HepG2 (cell line): Measurements from ENCODE around the gene CARHSP1. TPM values are rescaled to one million over a fixed set of nuclear protein-coding genes. Genes with fewer than 3 reads are reported as not detected.

ENCODE experiments used
- ATAC-seq: fragments of 200-7000 bp; cut with Tn5 transposase; 3 replicates; pipeline ENCODE4 v1.9.1; 2020; ENCODE audit warnings: mild to moderate bottlenecking, moderate library complexity
- BruUV-seq: library from RNA; stranded (reverse); fragments of 400-500 nt; replicated peaks from 2 replicates; lab custom pipeline; 2021; lab: Mats Ljungman, UMichigan
- CTCF ChIA-PET: fragments of 300-600 bp; formaldehyde crosslinking; extraction: SDS; loops from one replicate; lab custom pipeline; 2021; ENCODE audit warnings: low total read pairs, inconsistent platforms, low intra/inter-chr PET ratio; lab: Yijun Ruan, JAX
- POLR2A ChIA-PET: fragments of 350-600 bp; sonication (Branson Sonifier 250); formaldehyde crosslinking; loops from one replicate; lab custom pipeline; 2020; ENCODE audit warnings: antibody characterized with exemption, inconsistent platforms; lab: Yijun Ruan, JAX
- DNase-seq: peaks from one replicate; pipeline ENCODE4 v3.0.0-alpha.2; 2015; ENCODE audit warnings: low spot score
- FAIRE-seq: peaks from 3 replicates; lab custom pipeline; 2011; peaks lifted over from hg19 to GRCh38; lab: Jason Lieb, UNC
- H2AFZ ChIP-seq: one replicate; pipeline ENCODE4 v1.6.1; 2011; ENCODE audit warnings: low read length, inconsistent platforms
- H3K27ac ChIP-seq: fragments of 300-600 bp; 3 replicates; pipeline ENCODE4 v1.8.0; 2011; ENCODE audit warnings: mixed run types, mild to moderate bottlenecking, mixed read lengths, low read length, inconsistent platforms; ENCODE audit not compliant: insufficient read depth; ENCODE audit errors: extremely low read length
- H3K27me3 ChIP-seq, 2 experiments: fragments of 200-600 bp in 1 of 2; 2 replicates in 1 of 2; 3 replicates in 1 of 2; pipeline versions ENCODE4 v1.6.0 to v1.8.0; 2011; ENCODE audit warnings: low read length in 2 of 2, mild to moderate bottlenecking in 2 of 2, moderate library complexity in 2 of 2, inconsistent platforms in 1 of 2; ENCODE audit not compliant: insufficient read depth in 2 of 2, control insufficient read depth in 1 of 2
- H3K36me3 ChIP-seq, 2 experiments: fragments of 200-600 bp in 1 of 2; replicated peaks in 1 of 2; 2 replicates in 1 of 2; 3 replicates in 1 of 2; pipeline versions ENCODE4 v1.5.1 to v1.8.0; 2011; ENCODE audit warnings: low read length in 2 of 2, inconsistent platforms in 1 of 2; ENCODE audit not compliant: insufficient read depth in 2 of 2, control insufficient read depth in 1 of 2
- H3K4me1 ChIP-seq: 2 replicates; pipeline ENCODE4 v1.5.1; 2012; ENCODE audit warnings: low read length, inconsistent platforms; ENCODE audit not compliant: insufficient read depth
- H3K4me2 ChIP-seq: 2 replicates; pipeline ENCODE4 v1.6.0; 2011; ENCODE audit warnings: low read depth, low read length, inconsistent platforms
- H3K4me3 ChIP-seq, 3 experiments: fragments of 200-600 bp in 1 of 3; sonication (generic), shearing (Covaris generic) in 1 of 3; replicated peaks in 1 of 3; 2 replicates each; pipeline ENCODE4 v1.5.1; 2011 to 2016; ENCODE audit warnings: low read length in 3 of 3, inconsistent platforms in 2 of 3, low read depth in 2 of 3, mild to moderate bottlenecking in 2 of 3, control low read depth in 1 of 3, mixed read lengths in 1 of 3; ENCODE audit not compliant: insufficient read depth in 1 of 3
- H3K79me2 ChIP-seq: one replicate; pipeline ENCODE4 v1.6.1; 2011; ENCODE audit warnings: low read length, inconsistent platforms; ENCODE audit not compliant: insufficient read depth
- H3K9ac ChIP-seq: 2 replicates; pipeline ENCODE4 v1.6.0; 2011; ENCODE audit warnings: mild to moderate bottlenecking, low read depth, low read length, inconsistent platforms; ENCODE audit not compliant: insufficient read depth
- H3K9me3 ChIP-seq: 2 replicates; pipeline ENCODE4 v1.5.1; 2012; ENCODE audit warnings: mild to moderate bottlenecking, low read length
- H4K20me1 ChIP-seq: 2 replicates; pipeline ENCODE4 v1.6.0; 2011; ENCODE audit warnings: inconsistent platforms, mild to moderate bottlenecking, low read length, moderate library complexity; ENCODE audit not compliant: insufficient read depth
- CEBPB ChIP-seq: IDR thresholded peaks from 2 replicates; pipeline ENCODE4 v1.6.1; 2011; ENCODE audit warnings: low read depth, low read length, improper control_type of control experiment, borderline replicate concordance
- HMG20B ChIP-seq: conservative IDR thresholded peaks from 2 replicates; pipeline ENCODE4 v1.6.1; 2016; ENCODE audit warnings: missing genetic modification reagents, missing compliant biosample characterization
- JDP2 ChIP-seq: sonication (generic); formaldehyde crosslinking; IDR thresholded peaks from 2 replicates; pipeline ENCODE4 v1.8.1; 2022; ENCODE audit warnings: missing genetic modification reagents, borderline replicate concordance
- POLR2AphosphoS2 ChIP-seq: IDR thresholded peaks from 2 replicates; pipeline ENCODE4 v1.6.1; 2011; ENCODE audit warnings: low read depth, low read length, improper control_type of control experiment
- REPIN1 ChIP-seq: sonication (generic); formaldehyde crosslinking; IDR thresholded peaks from 2 replicates; pipeline ENCODE4 v1.8.0; 2022; ENCODE audit warnings: missing genetic modification reagents, low read depth, mild to moderate bottlenecking, borderline replicate concordance
- SNAI1 ChIP-seq: sonication (generic); formaldehyde crosslinking; IDR thresholded peaks from 2 replicates; pipeline ENCODE4 v1.5.0; 2020; ENCODE audit warnings: mild to moderate bottlenecking, missing genetic modification reagents, borderline replicate concordance
- ZNF770 ChIP-seq: sonication (generic); formaldehyde crosslinking; IDR thresholded peaks from 2 replicates; pipeline ENCODE4 v1.5.0; 2020; ENCODE audit warnings: mild to moderate bottlenecking, missing genetic modification reagents
- WGBS: methylation state at CpG from one replicate; pipeline ENCODE4 v1.1.6; 2017; ENCODE audit warnings: low lambda C conversion rate; 5-methylcytosine and 5-hydroxymethylcytosine counted together
- in situ Hi-C: cut with HindIII; loops from 2 replicates; pipeline ENCODE4 v1.10.0; 2017; ENCODE audit warnings: low pct_unique_long_range_greater_than_20kb; ENCODE audit not compliant: extremely low pct_ligation_motif_present
- intact Hi-C: fragments of 100-400 bp; cut with micrococcal nuclease; formaldehyde crosslinking; loops from one replicate; pipeline ENCODE4 v1.10.0; 2022; ENCODE audit not compliant: unreplicated experiment
- polyA plus RNA-seq, 8 experiments: library from polyadenylated mRNA; depleted of rRNA in 3 of 8; stranded (reverse) in 7 of 8; unstranded in 1 of 8; fragments of >200 nt; fragmentation: Illumina TruSeq in 4 of 8; extraction: Trizol in 4 of 8; gene quantifications; 2 replicates each; pipeline versions ENCODE4 v1.2.1 to v1.2.3, GENCODE V29; 2011 to 2016; ENCODE audit warnings: low read depth in 4 of 8, missing spikeins in 1 of 8, mixed read lengths in 1 of 8; ENCODE audit not compliant: insufficient read depth in 1 of 8
- total RNA-seq, 5 experiments: library from RNA; depleted of rRNA; stranded (reverse); fragments of >200 nt; fragmentation: Illumina TruSeq; extraction: Trizol; gene quantifications; 2 replicates each; pipeline ENCODE4 v1.2.3, GENCODE V29; 2016; ENCODE audit warnings: low read depth in 1 of 5
- TF ChIP-seq, protein P1 (sequence below): sonication (generic); formaldehyde crosslinking; IDR thresholded peaks from 2 replicates; pipeline ENCODE4 v1.9.0; 2022; ENCODE audit warnings: missing genetic modification reagents, mild to moderate bottlenecking, borderline replicate concordance

The CARHSP1 gene
- total and polyA plus RNA-seq, 2 of the 13 experiments (the other 11 are each of a cell fraction or from before 2014, with no cell fraction given), result 173 to 345 TPM

DNA sequence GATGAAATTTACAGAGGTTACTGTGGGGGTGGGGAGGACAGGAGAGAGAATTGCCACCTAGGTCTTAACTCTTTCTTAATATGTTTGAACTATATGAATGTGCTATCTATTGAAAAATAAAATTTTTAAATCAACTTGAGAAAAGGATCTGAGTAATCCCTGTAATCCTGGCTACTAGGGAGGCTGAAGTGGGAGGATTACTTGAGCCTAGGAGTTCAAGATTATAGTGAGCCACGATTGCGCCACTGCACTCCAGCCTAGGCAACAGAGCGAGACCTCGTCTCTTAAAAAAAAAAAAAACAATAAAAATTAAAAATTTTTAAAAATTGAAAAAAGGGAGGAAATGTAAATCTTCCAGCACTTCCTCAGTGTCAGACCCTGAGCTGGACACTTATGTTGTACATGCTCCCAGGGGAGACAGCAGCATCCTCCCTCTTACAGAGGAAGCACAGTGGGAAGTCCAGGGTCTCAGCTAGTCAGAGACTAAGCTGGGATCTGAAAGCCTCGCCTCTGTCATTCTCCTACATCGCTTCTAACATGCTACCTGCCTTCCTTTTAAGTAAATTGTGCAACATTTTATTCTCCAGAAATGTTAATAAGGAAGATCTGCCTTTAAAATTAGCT lies 49.3 kb downstream of the CARHSP1 start:
- intact Hi-C loops (loop anchor here (5.0 kb wide), 1 partner anchor 63 kb away; the partner anchor contains the start of gene LITAFD), in situ Hi-C loops (no loop called here)
- Histone ChIP-seq H3K27ac (no peak overlapping the region), H4K20me1 (peaks cover 5% of the 10 kb centered on the region; the same call in 1 of the 2 replicates), H2AFZ (no peak overlapping the region), H3K27me3 (no peaks in the 10 kb centered on the region), H3K79me2 (no peaks in the 10 kb centered on the region), H3K4me3 (no peak overlapping the region), H3K4me2 (no peak overlapping the region), H3K9ac (no peak overlapping the region), H3K9me3 (no peaks in the 10 kb centered on the region), H3K36me3 (peaks cover 29 to 90% of the 10 kb centered on the region in 2 experiments), H3K4me1 (no peaks in the 10 kb centered on the region; the same call in 1 of the 2 replicates)
- ChIA-PET POLR2A (interaction anchor here (1.0 to 1.1 kb wide), 2 partner anchors 9 to 22 kb away, joined by 3 read pairs; partner anchors contain the start of genes PMM2 and TMEM186), CTCF (no interaction called here)
- WGBS, result 96% methylated on average over 6 of the region's 6 CpGs
- FAIRE-seq (no peak), DNase-seq (no peak), ATAC-seq (no peak)
- TF ChIP-seq SNAI1 (CRISPR knock-in tag) (0 out of 2 replicates have a peak, but pooled peaks have one; percentile 22), REPIN1 (CRISPR knock-in tag) (no peak), CEBPB (0 out of 2 replicates have a peak, but pooled peaks have one; percentile 23)
- BruUV-seq, result no TSS peak

DNA sequence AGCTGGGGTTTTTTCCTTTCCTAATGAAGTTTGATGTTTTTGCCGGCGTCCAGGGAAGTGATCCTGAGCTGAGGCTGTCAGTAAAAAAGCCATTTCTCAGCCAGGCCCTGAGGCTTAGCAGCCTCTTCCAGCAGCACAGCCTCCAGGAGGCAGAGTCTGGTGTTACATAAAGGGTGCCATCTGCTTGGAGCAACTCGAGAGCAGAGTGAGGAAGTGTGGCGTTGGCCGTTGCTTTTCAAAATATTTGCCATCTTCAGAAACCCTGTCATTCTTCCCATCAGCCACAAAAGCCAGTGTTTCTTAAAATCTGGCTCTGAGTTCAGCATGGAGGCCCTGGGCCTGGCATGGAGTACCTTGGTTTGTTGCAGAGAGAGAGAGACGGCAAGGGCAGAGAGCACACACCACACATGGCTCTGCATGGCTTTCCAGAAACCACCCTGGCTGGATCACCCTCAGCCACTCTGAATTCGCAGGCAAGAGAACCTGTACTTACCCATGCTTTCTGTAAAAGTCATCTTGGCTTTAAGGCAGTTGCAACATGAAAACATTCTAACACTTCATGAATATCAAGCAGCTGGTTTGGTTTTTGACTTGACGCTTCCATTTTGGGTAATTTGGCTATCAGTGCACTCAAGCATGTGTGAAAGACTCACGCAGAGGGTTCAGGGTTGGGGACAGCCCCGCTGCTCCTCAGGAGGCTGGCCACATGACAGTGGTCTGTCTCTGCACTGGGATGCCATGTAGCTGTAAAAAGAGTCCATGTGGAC lies 50.1 kb downstream of the CARHSP1 start:
- peaks cover 5% of the 10 kb centered on the region; the same call in 1 of the 2 replicates for H4K20me1 ChIP-seq
- DNase-seq, result no peak
- WGBS, result 96% methylated on average over 10 of the region's 10 CpGs
- peaks cover 35 to 89% of the 10 kb centered on the region in 2 experiments for H3K36me3 ChIP-seq
- CTCF ChIA-PET, result no interaction called here
- H3K27me3 ChIP-seq, result no peaks in the 10 kb centered on the region
- TF ChIP-seq JDP2 (no peak), HMG20B (0 out of 2 replicates have a peak, but pooled peaks have one; percentile 11), POLR2AphosphoS2 (0 out of 2 replicates have a peak, but pooled peaks have one; percentile 62), ZNF770 (CRISPR knock-in tag) (peak; percentile 21; the same call in 1 of the 2 replicates)
- TF ChIP-seq, protein P1, sequence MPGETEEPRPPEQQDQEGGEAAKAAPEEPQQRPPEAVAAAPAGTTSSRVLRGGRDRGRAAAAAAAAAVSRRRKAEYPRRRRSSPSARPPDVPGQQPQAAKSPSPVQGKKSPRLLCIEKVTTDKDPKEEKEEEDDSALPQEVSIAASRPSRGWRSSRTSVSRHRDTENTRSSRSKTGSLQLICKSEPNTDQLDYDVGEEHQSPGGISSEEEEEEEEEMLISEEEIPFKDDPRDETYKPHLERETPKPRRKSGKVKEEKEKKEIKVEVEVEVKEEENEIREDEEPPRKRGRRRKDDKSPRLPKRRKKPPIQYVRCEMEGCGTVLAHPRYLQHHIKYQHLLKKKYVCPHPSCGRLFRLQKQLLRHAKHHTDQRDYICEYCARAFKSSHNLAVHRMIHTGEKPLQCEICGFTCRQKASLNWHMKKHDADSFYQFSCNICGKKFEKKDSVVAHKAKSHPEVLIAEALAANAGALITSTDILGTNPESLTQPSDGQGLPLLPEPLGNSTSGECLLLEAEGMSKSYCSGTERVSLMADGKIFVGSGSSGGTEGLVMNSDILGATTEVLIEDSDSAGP (CRISPR knock-in tag), result 0 out of 2 replicates have a peak, but pooled peaks have one; percentile 16
- TF ChIP-seq, all 625 proteins: peak for 4
- intact Hi-C loops, result loop anchor here (5.0 kb wide), 1 partner anchor 64 kb away; the partner anchor contains the start of gene LITAFD
- FAIRE-seq (no peak), ATAC-seq (peak; percentile 8; the same call in 1 of the 3 replicates)
- POLR2A ChIA-PET, result interaction anchor here (0.8 to 1.1 kb wide), 2 partner anchors 21 to 32 kb away, joined by 3 to 4 read pairs; partner anchors contain the start of genes PMM2 and TMEM186
- Histone ChIP-seq H2AFZ (no peak overlapping the region), H3K9ac (no peak overlapping the region), H3K4me3 (no peak overlapping the region), H3K79me2 (no peaks in the 10 kb centered on the region), H3K27ac (no peak overlapping the region), H3K9me3 (no peaks in the 10 kb centered on the region), H3K4me1 (no peaks in the 10 kb centered on the region; the same call in 1 of the 2 replicates), H3K4me2 (no peak overlapping the region)
- in situ Hi-C loops, result no loop called here
- BruUV-seq, result no TSS peak
